ENCODE results near the gene ANKRD18A. TPM values are rescaled to one million over a fixed set of nuclear protein-coding genes. Genes with fewer than 3 reads are reported as not detected.

The ANKRD18A gene
- total and polyA plus RNA-seq, 9 of the 15 experiments (the other 6 are each of a cell fraction or from before 2014, with no cell fraction given), result 1.9 TPM; not detected in 8

GRCh38 chr9:38656896-38657295, 36.5 kb upstream of the ANKRD18A start:
- H2AFZ ChIP-seq (ENCODE audit: low read depth, low read length), result no peak overlapping the region
- H3K27me3 ChIP-seq (ENCODE audit: control insufficient read depth in 2 of 2, insufficient read depth in 2 of 2, low read length in 2 of 2), result no peaks in the 10 kb centered on the region; a peak in 1 of 5 replicates
- intact Hi-C loops (cut with micrococcal nuclease), result no loop called here
- FAIRE-seq (no peak), ATAC-seq (no peak), DNase-seq (ENCODE audit: extremely low read depth in 1 of 4, low spot score in 3 of 4) (no peak)
- CTCF ChIA-PET (ENCODE audit: low intra/inter-chr PET ratio), result no interaction called here
- H3K4me3 ChIP-seq, result no peak overlapping the region
- no peaks in the 10 kb centered on the region for H3K9me3 ChIP-seq (replicated peaks; ENCODE audit: control insufficient read depth, insufficient read depth, low read depth, low read length)
- no peak overlapping the region for H3K9ac ChIP-seq (ENCODE audit: insufficient read depth in 1 of 2, low read depth in 2 of 2, low read length in 2 of 2)
- H3K4me2 ChIP-seq (ENCODE audit: insufficient read depth, low read length), result no peak overlapping the region
- POLR2A ChIA-PET, result no interaction called here
- WGBS (ENCODE audit: insufficient coverage, low coverage, missing lambda C conversion rate), result 0% methylated on average over 5 of the region's 5 CpGs
- H4K20me1 ChIP-seq (replicated peaks; ENCODE audit: control insufficient read depth, insufficient read depth, low read length), result no peaks in the 10 kb centered on the region
- no peak for TF ChIP-seq CUX1 (CRISPR knock-in tag; IDR thresholded peaks at IDR 0.05)
- TF ChIP-seq HNRNPL (IDR thresholded peaks at IDR 0.05; ENCODE audit: low read depth, low read length), result no peak
- TF ChIP-seq ZNF41 (CRISPR knock-in tag; conservative IDR thresholded peaks at IDR 0.05), result no peak
- TF ChIP-seq ZNF143 (CRISPR knock-in tag; IDR thresholded peaks at IDR 0.05), result no peak
- TF ChIP-seq CBX2 (IDR thresholded peaks at IDR 0.05; ENCODE audit: insufficient read depth, low read length, poor library complexity, severe bottlenecking), result no peak
- no peak for TF ChIP-seq ZEB2 (IDR thresholded peaks at IDR 0.05)
- TF ChIP-seq CREB3 (tag; conservative IDR thresholded peaks at IDR 0.05; ENCODE audit: low read depth), result no peak
- no peak for TF ChIP-seq ATF3 (IDR thresholded peaks at IDR 0.05)
- no peak for TF ChIP-seq ATF3 (CRISPR knock-in tag; conservative IDR thresholded peaks at IDR 0.05)
- no peak for TF ChIP-seq ZNF274 (IDR thresholded peaks at IDR 0.05; ENCODE audit: borderline replicate concordance, low read depth, low read length)
- TF ChIP-seq ATF1 (CRISPR knock-in tag; IDR thresholded peaks at IDR 0.05), result no peak
- no peak for TF ChIP-seq ATF1 (tag; IDR thresholded peaks at IDR 0.05)
- TF ChIP-seq ZNF175 (CRISPR knock-in tag; IDR thresholded peaks at IDR 0.05; ENCODE audit: low read depth), result no peak
- TF ChIP-seq ELF4 (CRISPR knock-in tag; IDR thresholded peaks at IDR 0.05), result no peak
- TF ChIP-seq RHOXF2B (CRISPR knock-in tag; conservative IDR thresholded peaks at IDR 0.05), result no peak
- TF ChIP-seq HMGN3 (IDR thresholded peaks at IDR 0.05; ENCODE audit: borderline replicate concordance, extremely low read depth, insufficient read length, low read depth, low read length), result no peak
- no peak for TF ChIP-seq STAT5B (CRISPR knock-in tag; IDR thresholded peaks at IDR 0.05)
- TF ChIP-seq ZC3H11A (IDR thresholded peaks at IDR 0.05; ENCODE audit: low read depth, low read length), result no peak
- no peak for TF ChIP-seq RBM15 (IDR thresholded peaks at IDR 0.05; ENCODE audit: insufficient read depth, low read length)
- H3K79me2 ChIP-seq (ENCODE audit: control insufficient read depth, insufficient read depth, low read length), result no peaks in the 10 kb centered on the region
- BruUV-seq (replicated peaks), result no TSS peak
- H3K9me1 ChIP-seq (ENCODE audit: control insufficient read depth, insufficient read depth, low read length), result no peaks in the 10 kb centered on the region
- no peak overlapping the region for H3K27ac ChIP-seq (ENCODE audit: extremely low read depth, low read depth, low read length)
- H3K36me3 ChIP-seq (ENCODE audit: control insufficient read depth, insufficient read depth, low read length), result no peaks in the 10 kb centered on the region
- in situ Hi-C loops (cut with MboI), result no loop called here
- H3K4me1 ChIP-seq (replicated peaks in 1 of 2; ENCODE audit: control insufficient read depth in 2 of 2, insufficient read depth in 2 of 2, low read length in 2 of 2), result no peaks in the 10 kb centered on the region

All from K562 (cell line).